H9 (cell line): Measurements from ENCODE around the gene TENM3. TPM values are rescaled to one million over a fixed set of nuclear protein-coding genes. Genes with fewer than 3 reads are reported as not detected.

Source experiments
- DNase-seq: peaks from one replicate; pipeline ENCODE4 v3.0.0-alpha.2; 2017
- H2AFZ ChIP-seq: one replicate; pipeline ENCODE4 v1.6.1; 2013; ENCODE audit warnings: mild to moderate bottlenecking, low read length, control low read depth, moderate library complexity
- H2AK5ac ChIP-seq: 2 replicates; pipeline ENCODE4 v1.6.1; 2013; ENCODE audit warnings: low read length, control low read depth, mixed read lengths; ENCODE audit not compliant: insufficient read length
- H2BK120ac ChIP-seq: one replicate; pipeline ENCODE4 v1.6.1; 2013; ENCODE audit warnings: low read depth, mild to moderate bottlenecking, low read length, control low read depth, inconsistent platforms; ENCODE audit not compliant: poor library complexity, severe bottlenecking
- H2BK12ac ChIP-seq: 2 replicates; pipeline ENCODE4 v1.6.1; 2013; ENCODE audit warnings: low read length, control low read depth, mixed read lengths, low read depth; ENCODE audit not compliant: insufficient read length
- H2BK15ac ChIP-seq: 2 replicates; pipeline ENCODE4 v1.6.1; 2013; ENCODE audit warnings: low read depth, low read length, control low read depth
- H2BK20ac ChIP-seq: one replicate; pipeline ENCODE4 v1.6.1; 2013; ENCODE audit warnings: low read depth, mild to moderate bottlenecking, low read length, control low read depth, inconsistent platforms; ENCODE audit not compliant: poor library complexity, severe bottlenecking
- H2BK5ac ChIP-seq: 2 replicates; pipeline ENCODE4 v1.6.1; 2013; ENCODE audit warnings: low read length, control low read depth, mixed read lengths; ENCODE audit not compliant: insufficient read length
- H3K14ac ChIP-seq: 2 replicates; pipeline ENCODE4 v1.6.1; 2013; ENCODE audit warnings: low read length, control low read depth; ENCODE audit not compliant: insufficient read depth
- H3K18ac ChIP-seq: 2 replicates; pipeline ENCODE4 v1.6.1; 2013; ENCODE audit warnings: low read depth, mild to moderate bottlenecking, mixed read lengths, low read length, control low read depth; ENCODE audit not compliant: insufficient read length
- H3K23ac ChIP-seq: 2 replicates; pipeline ENCODE4 v1.6.1; 2013; ENCODE audit warnings: low read length, control low read depth, mixed read lengths, low read depth; ENCODE audit not compliant: insufficient read length
- H3K23me2 ChIP-seq: 2 replicates; pipeline ENCODE4 v1.6.1; 2013; ENCODE audit warnings: low read depth, mild to moderate bottlenecking, mixed read lengths, low read length, control low read depth; ENCODE audit not compliant: insufficient read length, poor library complexity, severe bottlenecking
- H3K27ac ChIP-seq: 2 replicates; pipeline ENCODE4 v1.5.1; 2013; ENCODE audit warnings: low read length, control low read depth, mixed read lengths, low read depth; ENCODE audit not compliant: insufficient read length
- H3K27me3 ChIP-seq: 2 replicates; pipeline ENCODE4 v1.6.1; 2013; ENCODE audit warnings: low read length, control low read depth, inconsistent platforms; ENCODE audit not compliant: insufficient read depth
- H3K4ac ChIP-seq: 2 replicates; pipeline ENCODE4 v1.6.1; 2013; ENCODE audit warnings: low read depth, mild to moderate bottlenecking, control low read depth, inconsistent platforms, low read length, moderate library complexity
- H3K4me1 ChIP-seq: 2 replicates; pipeline ENCODE4 v1.6.1; 2013; ENCODE audit warnings: low read length, control low read depth, inconsistent platforms; ENCODE audit not compliant: insufficient read depth
- H3K4me2 ChIP-seq: 2 replicates; pipeline ENCODE4 v1.6.1; 2013; ENCODE audit warnings: low read length, control low read depth, mixed read lengths; ENCODE audit not compliant: insufficient read length, insufficient read depth
- H3K56ac ChIP-seq: 2 replicates; pipeline ENCODE4 v1.6.1; 2013; ENCODE audit warnings: low read depth, mild to moderate bottlenecking, mixed read lengths, low read length, control low read depth; ENCODE audit not compliant: insufficient read length
- H3K79me1 ChIP-seq: 2 replicates; pipeline ENCODE4 v1.6.1; 2013; ENCODE audit warnings: low read depth, mild to moderate bottlenecking, moderate library complexity, low read length, control low read depth, inconsistent platforms; ENCODE audit not compliant: insufficient read depth, poor library complexity, severe bottlenecking
- H3K79me2 ChIP-seq: 2 replicates; pipeline ENCODE4 v1.6.1; 2013; ENCODE audit warnings: low read length, control low read depth, inconsistent platforms; ENCODE audit not compliant: insufficient read depth
- H3K9ac ChIP-seq: 2 replicates; pipeline ENCODE4 v1.6.1; 2013; ENCODE audit warnings: low read length, control low read depth, mixed read lengths; ENCODE audit not compliant: insufficient read length; ENCODE audit errors: extremely low read depth
- H3K9me3 ChIP-seq: one replicate; pipeline ENCODE4 v1.6.1; 2013; ENCODE audit warnings: low read depth, low read length, inconsistent platforms; ENCODE audit not compliant: control insufficient read depth
- H3T11ph ChIP-seq: one replicate; pipeline ENCODE4 v1.6.1; 2013; ENCODE audit warnings: mild to moderate bottlenecking, low read length, control low read depth, inconsistent platforms
- H4K20me1 ChIP-seq: one replicate; pipeline ENCODE4 v1.6.1; 2013; ENCODE audit not compliant: control insufficient read depth, insufficient read length, insufficient read depth
- H4K5ac ChIP-seq: 2 replicates; pipeline ENCODE4 v1.6.1; 2013; ENCODE audit warnings: low read depth, mild to moderate bottlenecking, mixed read lengths, low read length, control low read depth; ENCODE audit not compliant: insufficient read length
- H4K8ac ChIP-seq: replicated peaks from 2 replicates; pipeline ENCODE4 v1.6.1; 2013; ENCODE audit warnings: low read length, control low read depth, mixed read lengths, low read depth; ENCODE audit not compliant: insufficient read length
- H4K91ac ChIP-seq: 2 replicates; pipeline ENCODE4 v1.6.1; 2013; ENCODE audit warnings: low read depth, mild to moderate bottlenecking, moderate library complexity, mixed read lengths, low read length, control low read depth; ENCODE audit not compliant: insufficient read length
- H3K27ac Mint-ChIP-seq, 3 experiments: 2 replicates in 2 of 3; 3 replicates in 1 of 3; pipeline ENCODE4 v1.8.0; 2020 to 2021; ENCODE audit warnings: mixed read lengths in 3 of 3, mild to moderate bottlenecking in 1 of 3, moderate library complexity in 1 of 3
- H3K27me3 Mint-ChIP-seq: 2 replicates; pipeline ENCODE4 v1.8.0; 2021; ENCODE audit warnings: low read depth, mild to moderate bottlenecking, moderate library complexity, mixed read lengths
- H3K36me3 Mint-ChIP-seq, 3 experiments: 2 replicates in 2 of 3; 3 replicates in 1 of 3; pipeline ENCODE4 v1.8.0; 2020 to 2021; ENCODE audit warnings: low read depth in 3 of 3, mixed read lengths in 3 of 3; ENCODE audit not compliant: insufficient read depth in 1 of 3
- H3K4me1 Mint-ChIP-seq, 2 experiments: 2 replicates each; pipeline ENCODE4 v1.8.0; 2020; ENCODE audit warnings: mixed read lengths in 2 of 2
- H3K4me3 Mint-ChIP-seq, 2 experiments: 2 replicates in 1 of 2; 3 replicates in 1 of 2; pipeline ENCODE4 v1.8.0; 2020 to 2021; ENCODE audit warnings: mild to moderate bottlenecking in 2 of 2, mixed read lengths in 2 of 2, moderate library complexity in 1 of 2
- H3K9me3 Mint-ChIP-seq, 2 experiments: 2 replicates in 1 of 2; 3 replicates in 1 of 2; pipeline ENCODE4 v1.8.0; 2020; ENCODE audit warnings: mild to moderate bottlenecking in 2 of 2, mixed read lengths in 2 of 2, moderate library complexity in 1 of 2
- CTCF ChIP-seq: fragments of 200-600 bp; sonication (generic); conservative IDR thresholded peaks from 3 replicates; pipeline ENCODE4 v1.8.0; 2021; ENCODE audit warnings: antibody characterized with exemption, mild to moderate bottlenecking
- WGBS: extraction: QIAGEN DNeasy Blood & Tissue Kit; methylation state at CpG from one replicate; pipeline ENCODE4 v1.1.7; 2013; ENCODE audit warnings: missing lambda C conversion rate, low lambda C conversion rate, mixed read lengths; ENCODE audit not compliant: insufficient read length; ENCODE audit errors: extremely low coverage; 5-methylcytosine and 5-hydroxymethylcytosine counted together
- total RNA-seq: library from RNA; stranded (reverse); gene quantifications from 2 replicates; pipeline ENCODE4 v1.2.1, GENCODE V29; 2021

The TENM3 gene
- total RNA-seq, 1 experiment from 2014 or later, result 49.6 TPM

DNA sequence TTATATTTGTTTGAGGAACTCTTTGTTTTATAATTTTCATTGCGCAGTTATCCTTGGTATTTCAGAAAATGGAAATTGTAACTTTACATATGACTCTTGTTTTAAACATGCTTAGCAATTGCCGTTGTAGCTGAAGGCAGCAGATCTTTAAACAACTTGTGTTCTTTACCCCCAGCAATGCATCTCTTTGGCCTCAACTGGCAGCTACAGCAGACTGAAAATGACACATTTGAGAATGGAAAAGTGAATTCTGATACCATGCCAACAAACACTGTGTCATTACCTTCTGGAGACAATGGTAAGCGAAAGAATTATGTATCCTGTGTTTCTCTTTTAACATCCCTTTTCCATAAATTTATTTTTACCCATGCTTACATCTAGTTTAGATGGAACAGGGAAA, 410.4 kb downstream of the TENM3 start:
- WGBS, result no CpG with 5 or more reads among the region's 3 CpGs

More for the DNA sequence above, 410.4 kb downstream of the TENM3 start:
- no peaks in the 10 kb centered on the region for H3K4me1 Mint-ChIP-seq
- H3K9ac ChIP-seq, result no peak overlapping the region
- H4K20me1 ChIP-seq, result no peaks in the 10 kb centered on the region
- H3K4ac ChIP-seq, result no peak overlapping the region
- H3K79me2 ChIP-seq, result no peaks in the 10 kb centered on the region
- H2AK5ac ChIP-seq, result no peak overlapping the region
- H2BK20ac ChIP-seq, result no peak overlapping the region
- H2BK120ac ChIP-seq, result no peak overlapping the region
- no peak overlapping the region for H3K18ac ChIP-seq
- TF ChIP-seq CTCF, result no peak
- no peaks in the 10 kb centered on the region for H3K23me2 ChIP-seq
- no peaks in the 10 kb centered on the region for H3K4me1 ChIP-seq
- H2BK15ac ChIP-seq, result no peak overlapping the region
- no peaks in the 10 kb centered on the region for H3K27me3 Mint-ChIP-seq
- H2AFZ ChIP-seq, result no peak overlapping the region
- no peak overlapping the region for H3K27ac ChIP-seq
- no peaks in the 10 kb centered on the region for H3K9me3 ChIP-seq
- no peak overlapping the region for H2BK5ac ChIP-seq
- no peak overlapping the region for H4K91ac ChIP-seq
- no peak overlapping the region for H3K23ac ChIP-seq
- peaks cover 2 to 6% (median 4%) of the 10 kb centered on the region in 3 experiments; a peak in 5 of 7 replicates for H3K36me3 Mint-ChIP-seq
- no peak overlapping the region for H4K8ac ChIP-seq
- H3K79me1 ChIP-seq, result no peaks in the 10 kb centered on the region
- no peak overlapping the region for H3T11ph ChIP-seq
- H3K4me2 ChIP-seq, result no peak overlapping the region
- H3K14ac ChIP-seq, result no peak overlapping the region
- H3K4me3 Mint-ChIP-seq, result no peak overlapping the region
- H3K27ac Mint-ChIP-seq, result no peak overlapping the region; a peak in 1 of 7 replicates
- H3K9me3 Mint-ChIP-seq, result no peaks in the 10 kb centered on the region
- no peak overlapping the region for H4K5ac ChIP-seq
- H3K56ac ChIP-seq, result no peak overlapping the region
- no peak for DNase-seq
- H2BK12ac ChIP-seq, result no peak overlapping the region
- no peaks in the 10 kb centered on the region for H3K27me3 ChIP-seq
